Keratinocyte (primary cell): Measurements from ENCODE around the gene ZNF761. TPM values are rescaled to one million over a fixed set of nuclear protein-coding genes. Genes with fewer than 3 reads are reported as not detected.
"Not testable (repeated sequence)": the region's sequence is repeated elsewhere in the genome, so short reads cannot be mapped to it uniquely, and the experiment has no call there.

ENCODE experiments used
- DNase-seq: peaks from one replicate; pipeline ENCODE4 v3.0.0-alpha.2; 2011; ENCODE audit warnings: low read depth, missing footprints, low spot score
- FAIRE-seq: peaks from 2 replicates; lab custom pipeline; 2011; peaks lifted over from hg19 to GRCh38; lab: Jason Lieb, UNC
- H2AFZ ChIP-seq: 2 replicates; pipeline ENCODE4 v1.6.0; 2012; ENCODE audit warnings: low read length, control low read depth, inconsistent platforms; ENCODE audit not compliant: control insufficient read depth
- H3K27ac ChIP-seq: 2 replicates; pipeline ENCODE4 v1.5.1; 2011; ENCODE audit warnings: low read length; ENCODE audit not compliant: control insufficient read depth, insufficient read depth
- H3K27me3 ChIP-seq: 3 replicates; pipeline ENCODE4 v1.6.0; 2011; ENCODE audit warnings: low read length; ENCODE audit not compliant: control insufficient read depth, insufficient read depth; ENCODE audit errors: extremely low read depth
- H3K36me3 ChIP-seq, 2 experiments: 2 replicates in 1 of 2; 3 replicates in 1 of 2; pipeline ENCODE4 v1.5.1; 2011; ENCODE audit warnings: low read length in 2 of 2, mild to moderate bottlenecking in 1 of 2; ENCODE audit not compliant: control insufficient read depth in 2 of 2, insufficient read depth in 2 of 2; ENCODE audit errors: extremely low read depth in 1 of 2
- H3K4me1 ChIP-seq: 3 replicates; pipeline ENCODE4 v1.5.1; 2011; ENCODE audit warnings: low read length; ENCODE audit not compliant: control insufficient read depth, insufficient read depth; ENCODE audit errors: extremely low read depth
- H3K4me2 ChIP-seq: 3 replicates; pipeline ENCODE4 v1.6.0; 2011; ENCODE audit warnings: low read depth, low read length; ENCODE audit not compliant: control insufficient read depth, insufficient read depth; ENCODE audit errors: extremely low read depth
- H3K4me3 ChIP-seq, 3 experiments: fragments of 200-600 bp in 1 of 3; sonication (generic) in 1 of 3; 2 replicates in 2 of 3; 3 replicates in 1 of 3; pipeline ENCODE4 v1.5.1; 2011 to 2016; ENCODE audit warnings: low read length in 3 of 3, mild to moderate bottlenecking in 3 of 3, control low read depth in 2 of 3, inconsistent platforms in 1 of 3, low read depth in 1 of 3, mixed read lengths in 1 of 3, mixed run types in 1 of 3, moderate library complexity in 1 of 3; ENCODE audit not compliant: control insufficient read depth in 2 of 3, insufficient read depth in 2 of 3; ENCODE audit errors: extremely low read depth in 1 of 3
- H3K79me2 ChIP-seq: 2 replicates; pipeline ENCODE4 v1.6.0; 2012; ENCODE audit warnings: low read length; ENCODE audit not compliant: control insufficient read depth, insufficient read depth
- H3K9ac ChIP-seq: 3 replicates; pipeline ENCODE4 v1.6.0; 2011; ENCODE audit warnings: low read length; ENCODE audit not compliant: control insufficient read depth, insufficient read depth; ENCODE audit errors: extremely low read depth
- H3K9me1 ChIP-seq: 3 replicates; pipeline ENCODE4 v1.6.0; 2011; ENCODE audit warnings: low read length; ENCODE audit not compliant: control insufficient read depth, insufficient read depth; ENCODE audit errors: extremely low read depth
- H3K9me3 ChIP-seq: 2 replicates; pipeline ENCODE4 v1.5.1; 2012; ENCODE audit warnings: low read depth, low read length; ENCODE audit not compliant: control insufficient read depth
- H4K20me1 ChIP-seq: 3 replicates; pipeline ENCODE4 v1.6.0; 2011; ENCODE audit warnings: low read length; ENCODE audit not compliant: control insufficient read depth, insufficient read depth; ENCODE audit errors: extremely low read depth
- CTCF ChIP-seq, 3 experiments: IDR thresholded peaks in 1 of 3; conservative IDR thresholded peaks in 1 of 3; optimal IDR thresholded peaks in 1 of 3; 2 replicates in 2 of 3; 3 replicates in 1 of 3; pipeline versions ENCODE3 to v1.5.1; 2011; ENCODE audit warnings: low read length in 3 of 3, mild to moderate bottlenecking in 3 of 3, moderate library complexity in 2 of 3, control low read depth in 1 of 3, inconsistent platforms in 1 of 3; ENCODE audit not compliant: insufficient read depth in 2 of 3; ENCODE audit errors: extremely low read depth in 1 of 3
- EZH2 ChIP-seq: IDR thresholded peaks from one replicate; pipeline ENCODE4 v1.6.1; 2012; ENCODE audit warnings: inconsistent platforms, mild to moderate bottlenecking, low read length, moderate library complexity
- dilution Hi-C: fragments of 300-500 bp; cut with MboI; formaldehyde crosslinking; loops from one replicate; pipeline ENCODE4 v1.7.0; 2020; ENCODE audit warnings: low sequenced_read_pairs; ENCODE audit not compliant: extremely low pct_ligation_motif_present
- polyA plus RNA-seq, 5 experiments: library from polyadenylated mRNA; depleted of rRNA in 3 of 5; stranded (reverse) in 3 of 5; stranded (forward) in 1 of 5; unstranded in 1 of 5; fragments of >200 nt; gene quantifications; 1 replicate in 1 of 5; 2 replicates in 3 of 5; 3 replicates in 1 of 5; pipeline versions ENCODE4 v1.2.1 to v1.2.3, GENCODE V29; 2011 to 2012; ENCODE audit warnings: missing spikeins in 2 of 5, low read depth in 1 of 5, low replicate concordance in 1 of 5

Gene ZNF761
- polyA plus RNA-seq, 1 donor (not counting 4 experiments of a cell fraction or from before 2014, with no cell fraction given) = 10.3 TPM

- FAIRE-seq (no peak), DNase-seq (no peak)
- H3K27ac ChIP-seq = no peak overlapping the region
- H3K9me1 ChIP-seq = no peaks in the 10 kb centered on the region
- peak overlapping the region in 2 of 3 experiments; percentile 35 to 51 for H3K4me3 ChIP-seq
- H3K9ac ChIP-seq = peak overlapping the region; percentile 84
- dilution Hi-C loops = no loop called here
- peak overlapping the region; percentile 89 for H2AFZ ChIP-seq
- H3K27me3 ChIP-seq = no peaks in the 10 kb centered on the region
- TF ChIP-seq CTCF (optimal IDR thresholded peaks at IDR 0.05 in 1 of 3, IDR thresholded peaks at IDR 0.05 in 1 of 3, conservative IDR thresholded peaks at IDR 0.05 in 1 of 3; ENCODE audit: extremely low read depth in 1 of 3, insufficient read depth in 2 of 3, low read length in 3 of 3) (no peak), EZH2 (no peak)
- H4K20me1 ChIP-seq = no peaks in the 10 kb centered on the region
- peaks cover 5% of the 10 kb centered on the region for H3K4me1 ChIP-seq
- H3K9me3 ChIP-seq = peaks cover 5% of the 10 kb centered on the region
- H3K36me3 ChIP-seq = peaks cover 0 to 3% of the 10 kb centered on the region in 2 experiments
- peak overlapping the region; percentile 73 for H3K4me2 ChIP-seq
- H3K79me2 ChIP-seq = peaks cover 17% of the 10 kb centered on the region
These were observed 37.2 kb upstream of the ZNF761 start for GRCh38 chr19:53394522-53394973.

GRCh38 chr19:53394974-53395839 lies 36.6 kb upstream of the ZNF761 start, which contains the start of gene ZNF765:
Gene ZNF765, plus strand, starts transcription at chr19:53395149. Its CDS starts 2,867 bp downstream, at chr19:53398016.
- TF ChIP-seq EZH2 (no peak), CTCF (optimal IDR thresholded peaks at IDR 0.05 in 1 of 3, IDR thresholded peaks at IDR 0.05 in 1 of 3, conservative IDR thresholded peaks at IDR 0.05 in 1 of 3; ENCODE audit: extremely low read depth in 1 of 3, insufficient read depth in 2 of 3, low read length in 3 of 3) (peak; percentile 13 to 58 (median 34))
- Histone ChIP-seq H3K27me3 (no peaks in the 10 kb centered on the region), H3K79me2 (peaks cover 17% of the 10 kb centered on the region), H3K27ac (peak within 1 kb of the TSS; percentile 82), H3K4me2 (peak within 1 kb of the TSS; percentile 88), H3K9ac (peak within 1 kb of the TSS; percentile 84), H2AFZ (peak within 1 kb of the TSS; percentile 89), H3K4me3 (peak within 1 kb of the TSS; percentile 61 to 82 (median 82)), H3K36me3 (peaks cover 3 to 5% of the 10 kb centered on the region in 2 experiments), H3K9me1 (no peaks in the 10 kb centered on the region), H3K9me3 (peaks cover 2% of the 10 kb centered on the region), H3K4me1 (peaks cover 5% of the 10 kb centered on the region), H4K20me1 (no peaks in the 10 kb centered on the region)
- DNase-seq (peak; percentile 41), FAIRE-seq (no peak)
- dilution Hi-C loops = no loop called here

- H2AFZ ChIP-seq = peak overlapping the region; percentile 88
- H3K9me3 ChIP-seq, DNase-seq, H3K9me1 ChIP-seq, dilution Hi-C loops, FAIRE-seq, H3K36me3 ChIP-seq, H3K4me1 ChIP-seq, H4K20me1 ChIP-seq, H3K27me3 ChIP-seq: not testable (repeated sequence)
- H3K4me3 ChIP-seq = peak overlapping the region; percentile 61 to 82 (median 82)
- H3K9ac ChIP-seq = peak overlapping the region; percentile 84
- H3K79me2 ChIP-seq = peaks cover 17% of the 10 kb centered on the region
- H3K27ac ChIP-seq = peak overlapping the region; percentile 82
- H3K4me2 ChIP-seq = peak overlapping the region; percentile 88
These were observed 35.8 kb upstream of the ZNF761 start for GRCh38 chr19:53395840-53396524.
